ENCODE measurements around the gene PPIL6.

Gene PPIL6

DNA sequence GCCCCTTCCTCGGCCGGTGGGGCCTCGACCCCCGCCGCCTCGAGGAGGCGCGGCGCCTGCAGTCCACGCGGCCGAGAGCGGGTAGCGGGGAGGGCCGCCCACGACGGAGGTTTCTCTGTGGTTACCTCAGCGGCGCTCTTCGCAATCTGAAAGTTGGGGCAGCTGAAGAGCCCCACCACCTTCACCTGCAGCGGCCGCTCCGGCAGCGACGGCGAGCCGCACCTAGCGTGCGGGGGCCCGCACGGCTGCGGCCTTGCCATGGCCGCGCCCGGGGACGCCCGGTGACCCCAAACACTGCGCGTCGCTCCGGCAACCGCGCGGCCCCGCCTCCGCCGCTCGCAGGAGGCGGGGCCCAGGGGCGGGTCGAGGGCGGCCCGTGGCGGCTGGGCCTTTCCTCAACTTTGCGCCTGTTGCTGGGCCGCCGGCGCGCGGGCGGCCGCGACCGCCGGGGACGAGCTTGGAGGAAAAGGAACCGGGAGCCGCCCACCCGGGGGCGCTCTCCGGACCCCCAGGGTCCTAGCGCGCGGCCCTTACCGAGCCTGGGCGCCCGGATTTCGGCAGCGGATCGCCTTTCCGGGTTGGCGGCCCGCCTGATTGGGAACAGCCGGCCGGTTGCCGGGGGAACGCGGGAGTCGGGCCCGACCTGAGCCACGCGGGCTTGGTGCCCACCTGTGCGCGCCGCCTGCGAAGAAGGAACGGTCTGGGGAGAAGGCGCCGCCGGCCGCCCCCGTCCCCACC is at the start of gene PPIL6, which contains the start of gene SMPD2:
Gene PPIL6, minus strand, starts transcription at position 298 of the 738 bp plus-strand sequence. Its CDS starts 38 bp downstream, at position 260.
Gene SMPD2, plus strand, starts transcription at position 394 of the 738 bp plus-strand sequence. CDS start 398 bp downstream, outside the sequence.
- peaks cover 2% of the 10 kb centered on the region for H3K27me3 Mint-ChIP-seq (ENCODE audit: low read depth, poor library complexity)

DNA sequence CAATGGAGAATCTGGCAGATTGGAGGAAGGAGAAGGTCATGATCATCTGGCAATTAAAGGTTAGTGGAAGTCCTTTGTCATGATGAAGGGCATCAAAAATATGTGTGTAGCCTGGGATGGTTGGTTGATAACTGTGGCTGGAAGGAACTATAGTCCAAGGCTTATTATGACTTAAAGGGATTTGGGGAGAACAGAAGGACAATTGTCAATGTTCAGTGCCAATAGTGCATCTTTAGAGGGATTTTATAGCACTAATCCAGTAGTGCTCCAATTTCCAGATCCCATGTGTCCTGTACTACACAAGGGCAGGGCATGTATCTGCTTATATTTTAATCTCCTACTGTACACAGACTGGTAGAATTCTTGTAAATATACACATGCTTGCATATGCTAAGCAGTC is 47.6 kb upstream of the PPIL6 start:
- TF ChIP-seq, protein P1, sequence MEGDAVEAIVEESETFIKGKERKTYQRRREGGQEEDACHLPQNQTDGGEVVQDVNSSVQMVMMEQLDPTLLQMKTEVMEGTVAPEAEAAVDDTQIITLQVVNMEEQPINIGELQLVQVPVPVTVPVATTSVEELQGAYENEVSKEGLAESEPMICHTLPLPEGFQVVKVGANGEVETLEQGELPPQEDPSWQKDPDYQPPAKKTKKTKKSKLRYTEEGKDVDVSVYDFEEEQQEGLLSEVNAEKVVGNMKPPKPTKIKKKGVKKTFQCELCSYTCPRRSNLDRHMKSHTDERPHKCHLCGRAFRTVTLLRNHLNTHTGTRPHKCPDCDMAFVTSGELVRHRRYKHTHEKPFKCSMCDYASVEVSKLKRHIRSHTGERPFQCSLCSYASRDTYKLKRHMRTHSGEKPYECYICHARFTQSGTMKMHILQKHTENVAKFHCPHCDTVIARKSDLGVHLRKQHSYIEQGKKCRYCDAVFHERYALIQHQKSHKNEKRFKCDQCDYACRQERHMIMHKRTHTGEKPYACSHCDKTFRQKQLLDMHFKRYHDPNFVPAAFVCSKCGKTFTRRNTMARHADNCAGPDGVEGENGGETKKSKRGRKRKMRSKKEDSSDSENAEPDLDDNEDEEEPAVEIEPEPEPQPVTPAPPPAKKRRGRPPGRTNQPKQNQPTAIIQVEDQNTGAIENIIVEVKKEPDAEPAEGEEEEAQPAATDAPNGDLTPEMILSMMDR (IDR thresholded peaks at IDR 0.05), result no peak
- Mint-ChIP-seq H3K4me3 (no peak overlapping the region), H3K9me3 (no peaks in the 10 kb centered on the region), H3K27ac (no peak overlapping the region), H3K4me1 (peaks cover 20% of the 10 kb centered on the region), H3K27me3 (ENCODE audit: low read depth, poor library complexity) (peaks cover 31% of the 10 kb centered on the region), H3K36me3 (ENCODE audit: low read depth) (no peaks in the 10 kb centered on the region)
- no peak for DNase-seq

More for the DNA sequence above, at the start of gene PPIL6, which contains the start of gene SMPD2:
- TF ChIP-seq, protein P1 (IDR thresholded peaks at IDR 0.05), result no peak
- Mint-ChIP-seq H3K36me3 (ENCODE audit: low read depth) (peaks cover 24% of the 10 kb centered on the region), H3K27ac (peak within 1 kb of the TSS; percentile 85), H3K9me3 (no peaks in the 10 kb centered on the region), H3K4me1 (peaks cover 20% of the 10 kb centered on the region), H3K4me3 (peak within 1 kb of the TSS; percentile 94)
- DNase-seq, result peak; percentile 92

- Mint-ChIP-seq H3K36me3 (ENCODE audit: low read depth) (peaks cover 12% of the 10 kb centered on the region), H3K4me3 (no peak overlapping the region), H3K27me3 (ENCODE audit: low read depth, poor library complexity) (peaks cover 36% of the 10 kb centered on the region), H3K9me3 (no peaks in the 10 kb centered on the region), H3K4me1 (peaks cover 26% of the 10 kb centered on the region), H3K27ac (no peak overlapping the region)
- TF ChIP-seq, protein P1 (IDR thresholded peaks at IDR 0.05), result no peak
- no peak for DNase-seq
These were observed 45.6 kb upstream of the PPIL6 start for GRCh38 chr6:109486068-109486467.

GRCh38 chr6:109485266-109485935 is 45.0 kb upstream of the PPIL6 start:
- TF ChIP-seq, protein P1 (IDR thresholded peaks at IDR 0.05), result no peak
- H3K36me3 Mint-ChIP-seq (ENCODE audit: low read depth), result peaks cover 17% of the 10 kb centered on the region
- peaks cover 24% of the 10 kb centered on the region for H3K4me1 Mint-ChIP-seq
- H3K27ac Mint-ChIP-seq, result no peak overlapping the region
- H3K4me3 Mint-ChIP-seq, result no peak overlapping the region
- peaks cover 36% of the 10 kb centered on the region for H3K27me3 Mint-ChIP-seq (ENCODE audit: low read depth, poor library complexity)
- DNase-seq, result no peak
- H3K9me3 Mint-ChIP-seq, result no peaks in the 10 kb centered on the region

DNA sequence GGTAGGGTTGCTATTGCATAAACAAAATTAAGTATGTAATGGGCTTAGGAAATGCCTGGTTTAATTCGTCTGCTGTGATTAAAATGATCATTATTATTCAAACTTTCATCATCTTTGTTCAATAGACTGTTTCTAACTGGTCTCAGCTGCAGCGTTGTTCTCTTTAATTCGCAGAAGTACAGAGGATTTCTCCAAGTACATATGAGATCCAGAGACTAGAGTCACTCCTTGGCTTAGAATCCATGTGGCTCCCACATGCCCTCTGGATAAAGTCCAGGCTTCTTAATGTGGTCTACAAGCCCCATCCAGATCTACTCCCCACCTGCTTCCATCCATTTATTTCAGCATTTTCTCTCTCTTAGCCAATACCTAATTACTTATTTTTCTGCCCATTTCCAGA is 43.7 kb upstream of the PPIL6 start:
- Mint-ChIP-seq H3K27ac (no peak overlapping the region), H3K9me3 (no peaks in the 10 kb centered on the region), H3K27me3 (ENCODE audit: low read depth, poor library complexity) (peaks cover 36% of the 10 kb centered on the region), H3K36me3 (ENCODE audit: low read depth) (peaks cover 28% of the 10 kb centered on the region), H3K4me3 (peak overlapping the region; percentile 81), H3K4me1 (peaks cover 30% of the 10 kb centered on the region)
- no peak for DNase-seq
- TF ChIP-seq, protein P1 (IDR thresholded peaks at IDR 0.05), result no peak
